Epithelial cell of esophagus (primary cell): ENCODE results near the gene HPDL.

Experiments
- DNase-seq: peaks from one replicate; pipeline ENCODE4 v3.0.0; 2010; ENCODE audit warnings: low read depth
- H3K4me3 ChIP-seq: 2 replicates; pipeline ENCODE4 v1.5.1; 2011; ENCODE audit warnings: mild to moderate bottlenecking, low read length, control low read depth
- CTCF ChIP-seq: IDR thresholded peaks from 2 replicates; pipeline ENCODE4 v1.5.1; 2011; ENCODE audit warnings: low read depth, mild to moderate bottlenecking, low read length, control low read depth, inconsistent platforms; ENCODE audit not compliant: insufficient read depth; ENCODE audit errors: missing control alignments

Gene HPDL

GRCh38 chr1:45334308-45335245 is 7.9 kb downstream of the HPDL start:
- TF ChIP-seq CTCF: no peak
- DNase-seq: no peak
- no peak overlapping the region for H3K4me3 ChIP-seq

GRCh38 chr1:45335855-45336324 is 9.2 kb downstream of the HPDL start:
- no peak overlapping the region for H3K4me3 ChIP-seq
- DNase-seq: peak; percentile 45
- TF ChIP-seq CTCF: no peak

DNA sequence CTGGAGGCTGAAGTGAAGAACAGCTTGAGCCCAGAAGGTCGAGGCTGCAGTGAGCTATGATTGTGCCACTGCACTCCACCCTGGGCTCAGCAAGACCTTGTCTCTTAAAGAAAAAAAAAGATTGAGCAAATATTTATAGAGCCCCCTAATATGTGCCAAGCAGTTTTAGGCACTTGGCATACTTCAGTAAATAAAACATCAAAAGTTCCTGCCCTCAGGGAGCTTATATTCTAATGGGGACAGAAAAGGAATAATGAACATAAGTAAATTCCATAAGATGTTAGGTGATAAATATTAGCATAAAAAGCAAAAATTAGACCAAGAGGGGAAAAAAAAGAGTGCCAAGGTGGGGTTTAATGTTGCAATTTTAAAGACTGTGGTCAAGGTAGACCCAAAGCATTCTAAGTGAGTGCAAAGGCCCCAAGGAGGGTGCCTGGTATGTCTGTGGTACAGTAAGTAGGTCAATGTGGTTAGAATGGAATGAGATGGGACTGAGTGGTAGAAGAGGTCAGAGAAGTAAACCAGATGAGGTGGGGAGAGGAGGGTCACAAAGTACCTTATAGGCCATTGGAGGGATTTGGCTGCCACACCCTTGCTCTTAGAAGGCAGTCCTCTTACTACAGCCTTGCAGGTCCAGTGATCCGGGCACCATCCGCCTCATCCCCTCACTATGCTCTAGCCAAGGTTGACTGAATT is 11.1 kb downstream of the HPDL start:
- no peak for TF ChIP-seq CTCF
- H3K4me3 ChIP-seq: no peak overlapping the region
- DNase-seq: no peak

- peak within 1 kb of the TSS; percentile 92 for H3K4me3 ChIP-seq
- TF ChIP-seq CTCF: no peak
- peak; percentile 91 for DNase-seq
Observed at GRCh38 chr1:45339789-45340558, 13.3 kb downstream of the HPDL start, which contains the start of the genes MUTYH and TOE1. TSS of gene MUTYH (minus strand) at chr1:45340440. CDS start at chr1:45334505, 5,935 bp downstream. TSS of gene TOE1 (plus strand) at chr1:45340170. CDS start at chr1:45340253, 83 bp downstream.

DNA sequence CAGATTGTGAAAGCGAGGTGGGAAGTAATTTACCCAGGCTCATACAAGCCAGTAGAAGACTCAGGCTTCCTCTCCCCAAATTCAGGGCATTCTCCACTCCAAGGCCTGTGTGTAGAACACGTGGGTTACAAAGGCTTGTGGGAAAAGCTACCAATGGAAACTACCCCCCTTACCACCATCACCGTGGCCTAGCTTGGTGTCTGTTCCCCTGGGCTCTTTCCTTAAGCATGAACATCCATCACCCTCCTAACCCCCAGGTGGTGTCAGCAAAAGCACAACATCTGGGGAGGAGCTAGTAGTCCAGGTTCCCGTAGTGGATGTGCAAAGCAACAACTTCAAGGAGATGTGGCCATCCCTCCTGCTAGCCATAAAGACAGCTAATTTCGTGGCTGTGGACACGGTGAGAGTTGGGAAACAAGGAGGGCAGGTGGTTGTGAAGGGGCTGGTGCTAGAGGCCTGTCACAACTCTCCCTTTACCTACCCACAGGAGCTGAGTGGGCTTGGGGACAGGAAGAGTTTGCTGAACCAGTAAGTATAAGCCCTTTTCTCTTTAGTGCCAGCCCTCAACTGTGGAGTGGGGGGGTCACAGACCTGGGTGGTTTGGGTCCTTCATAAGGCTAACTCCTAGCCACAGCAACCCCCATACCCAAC is 14.2 kb downstream of the HPDL start:
- no peak for DNase-seq
- TF ChIP-seq CTCF: no peak
- H3K4me3 ChIP-seq: peak overlapping the region; percentile 92

DNA sequence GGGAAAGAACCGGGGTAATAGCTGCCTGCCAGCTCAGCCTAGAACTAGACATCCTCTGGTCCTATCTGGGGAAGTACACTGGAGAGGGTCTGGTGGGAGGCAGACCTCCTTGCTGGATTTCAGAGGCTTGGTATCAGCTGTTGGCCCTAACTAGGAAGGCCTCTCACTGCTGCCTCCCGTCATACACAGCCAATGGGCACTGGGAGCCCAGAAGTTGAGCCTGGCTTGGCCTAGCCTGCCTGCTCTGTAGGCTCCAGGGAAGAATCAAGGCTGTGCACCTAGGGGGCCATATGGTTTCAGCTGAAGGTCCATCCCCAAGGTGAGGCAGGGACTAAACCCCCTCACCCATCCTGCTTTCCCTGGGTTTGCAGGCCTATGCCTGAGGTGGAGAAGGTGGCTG is 17.8 kb downstream of the HPDL start:
- DNase-seq: no peak
- no peak for TF ChIP-seq CTCF
- H3K4me3 ChIP-seq: no peak overlapping the region
